Daoy (cell line): Measurements from ENCODE around the gene AKIRIN2. TPM values are rescaled to one million over a fixed set of nuclear protein-coding genes. Genes with fewer than 3 reads are reported as not detected.
"Not testable (repeated sequence)": the region's sequence is repeated elsewhere in the genome, so short reads cannot be mapped to it uniquely, and the experiment has no call there.

Source experiments
- DNase-seq: peaks from one replicate; pipeline ENCODE4 v3.0.0-alpha.2; 2015; ENCODE audit warnings: low read depth
- total RNA-seq: library from RNA; depleted of rRNA; stranded (reverse); fragments of >200 nt; shearing (Covaris generic); gene quantifications from 2 replicates; pipeline ENCODE4 v1.2.3, GENCODE V29; 2014

Gene AKIRIN2
- total RNA-seq, 1 experiment from 2014 or later: 15.6 TPM

DNA sequence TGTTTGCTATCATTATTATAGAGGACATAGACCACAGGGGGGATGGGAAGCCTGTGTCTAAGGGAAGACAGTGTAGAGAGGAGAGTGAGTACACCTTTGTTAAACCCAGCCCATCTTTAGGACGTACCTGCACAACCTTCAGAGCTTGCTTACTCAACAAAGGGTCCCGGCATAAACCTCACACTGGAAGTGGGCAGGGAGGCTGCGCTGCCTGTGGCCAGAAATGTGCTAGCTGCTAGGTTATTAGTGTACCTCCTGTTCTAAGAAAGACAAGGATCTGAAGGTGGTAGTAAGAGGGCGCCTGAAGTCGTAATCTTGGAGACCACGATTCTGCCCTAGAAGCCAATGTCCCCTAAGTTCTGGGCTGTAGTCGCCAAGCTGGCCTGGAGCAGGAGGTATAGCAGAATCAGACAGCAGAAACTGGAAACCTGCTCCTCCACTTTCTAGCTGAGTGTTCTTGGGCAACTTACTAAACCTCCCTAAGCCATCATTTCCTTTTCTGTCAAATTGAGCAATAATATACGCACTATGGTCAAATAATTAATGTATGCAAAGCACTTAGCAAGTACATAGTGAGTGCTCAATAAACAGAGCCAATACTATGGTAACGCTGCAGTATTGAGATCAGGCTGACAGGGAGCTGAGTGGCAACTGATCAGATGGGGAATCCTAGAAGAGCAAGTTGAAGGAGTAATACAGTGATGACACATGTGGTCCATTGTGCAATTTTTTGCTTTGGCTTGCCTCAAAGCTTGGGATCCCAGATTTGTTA, 16.8 kb upstream of the AKIRIN2 start:
- DNase-seq: no peak

DNA sequence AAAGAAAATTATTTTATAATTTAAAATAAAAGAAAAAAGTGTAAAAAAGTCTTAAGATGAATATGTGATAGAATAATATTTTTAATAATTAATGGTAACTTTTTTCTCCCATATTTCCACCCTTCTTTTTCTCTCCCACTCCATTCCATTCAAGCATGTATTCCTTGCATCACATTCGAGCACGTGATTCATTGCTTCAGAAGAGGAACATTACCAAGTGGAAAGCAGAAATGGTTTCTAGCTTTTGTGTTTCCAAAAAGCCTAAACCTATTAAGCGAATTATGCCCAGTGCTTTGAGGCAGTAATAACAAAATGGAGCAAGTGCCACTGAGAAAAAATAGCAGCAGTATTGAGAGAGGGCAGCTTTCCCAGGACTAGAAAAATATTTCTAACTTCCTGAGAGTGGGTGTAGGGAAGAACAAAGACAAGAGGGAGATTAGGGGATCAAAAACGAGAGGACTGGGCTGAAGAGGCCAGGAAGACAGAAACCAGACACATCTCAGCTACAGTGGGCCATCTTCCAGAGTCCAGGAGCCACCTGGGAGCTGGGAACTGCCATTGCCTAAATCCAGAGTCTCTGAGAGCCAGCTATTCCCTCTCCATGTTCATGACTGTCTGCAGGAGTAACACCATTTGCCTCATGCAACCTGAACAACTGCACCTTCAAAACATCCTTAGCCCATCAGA, 15.0 kb upstream of the AKIRIN2 start:
- no peak for DNase-seq

DNA sequence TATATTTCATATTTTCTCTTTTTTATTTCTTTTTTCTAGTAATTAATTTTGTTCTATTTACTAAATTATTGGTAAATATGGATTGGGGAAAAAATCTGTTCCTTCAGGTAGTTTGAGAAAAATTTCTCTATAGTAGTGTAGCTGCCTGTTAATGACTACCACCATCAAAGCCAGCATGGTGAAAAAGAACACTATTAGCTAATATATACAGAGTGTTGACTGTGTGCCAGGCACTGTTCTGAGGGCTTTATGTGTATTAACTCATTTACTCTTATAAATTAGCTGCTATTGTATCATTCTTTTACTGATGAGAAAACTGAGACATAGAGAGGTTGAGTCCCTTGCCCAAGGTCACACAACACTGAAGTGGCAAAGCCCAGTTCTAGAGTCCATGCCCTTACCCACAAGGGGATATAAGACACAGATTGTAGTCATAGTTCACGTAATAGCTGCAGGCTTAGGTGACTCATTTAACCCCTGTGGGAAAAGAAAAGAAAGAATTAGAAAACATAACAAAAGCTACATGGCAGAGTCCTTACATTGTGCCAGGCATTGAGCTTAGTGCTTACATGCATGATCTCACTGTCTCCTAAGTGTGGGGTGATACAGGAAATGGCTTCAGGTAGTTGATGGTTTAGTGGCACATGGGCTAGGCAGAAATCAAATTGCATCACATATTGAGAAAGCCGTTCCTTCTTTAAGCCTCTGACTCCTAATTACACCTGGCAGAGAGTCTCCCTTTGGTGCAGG, 12.2 kb upstream of the AKIRIN2 start:
- DNase-seq: peak; percentile 81

DNA sequence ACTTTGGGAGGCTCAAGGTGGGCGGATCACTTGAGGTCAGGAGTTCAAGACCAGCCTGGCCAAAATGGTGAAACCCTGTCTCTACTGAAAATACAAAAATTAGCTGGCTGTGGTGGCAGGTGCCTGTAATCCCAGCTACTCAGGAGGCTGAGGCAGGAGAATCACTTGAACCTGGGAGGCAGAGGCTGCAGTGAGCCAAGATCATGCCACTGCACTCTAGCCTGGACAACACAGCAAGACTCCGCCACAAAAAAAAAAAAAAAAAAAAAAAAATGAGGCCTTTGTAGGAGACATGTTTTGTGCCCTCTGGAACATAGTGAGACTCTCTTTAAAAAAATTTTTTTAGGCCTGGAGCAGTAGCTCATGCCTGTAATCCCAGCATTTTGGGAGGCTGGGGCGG, 10.7 kb upstream of the AKIRIN2 start:
- not testable (repeated sequence) for DNase-seq

DNA sequence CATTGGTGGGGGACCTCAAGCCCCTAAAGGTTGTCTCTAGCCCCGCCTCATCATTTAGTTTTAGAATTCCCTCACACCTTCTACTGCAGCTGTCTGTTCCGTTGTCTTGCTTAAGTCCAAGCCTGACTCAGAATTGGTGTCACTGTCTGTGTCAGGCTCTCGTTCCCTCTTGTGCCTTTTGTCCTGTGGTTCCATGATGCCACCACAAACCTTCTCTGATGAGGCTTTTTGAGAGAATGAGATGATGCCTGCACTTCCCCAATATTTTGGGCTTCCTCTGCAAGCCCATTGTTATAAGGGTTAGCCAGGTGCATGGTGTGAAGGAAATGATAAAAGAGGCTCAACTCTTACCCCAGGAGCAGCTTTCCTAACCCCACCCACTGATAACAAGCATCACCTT, 8.1 kb upstream of the AKIRIN2 start:
- DNase-seq: no peak

DNA sequence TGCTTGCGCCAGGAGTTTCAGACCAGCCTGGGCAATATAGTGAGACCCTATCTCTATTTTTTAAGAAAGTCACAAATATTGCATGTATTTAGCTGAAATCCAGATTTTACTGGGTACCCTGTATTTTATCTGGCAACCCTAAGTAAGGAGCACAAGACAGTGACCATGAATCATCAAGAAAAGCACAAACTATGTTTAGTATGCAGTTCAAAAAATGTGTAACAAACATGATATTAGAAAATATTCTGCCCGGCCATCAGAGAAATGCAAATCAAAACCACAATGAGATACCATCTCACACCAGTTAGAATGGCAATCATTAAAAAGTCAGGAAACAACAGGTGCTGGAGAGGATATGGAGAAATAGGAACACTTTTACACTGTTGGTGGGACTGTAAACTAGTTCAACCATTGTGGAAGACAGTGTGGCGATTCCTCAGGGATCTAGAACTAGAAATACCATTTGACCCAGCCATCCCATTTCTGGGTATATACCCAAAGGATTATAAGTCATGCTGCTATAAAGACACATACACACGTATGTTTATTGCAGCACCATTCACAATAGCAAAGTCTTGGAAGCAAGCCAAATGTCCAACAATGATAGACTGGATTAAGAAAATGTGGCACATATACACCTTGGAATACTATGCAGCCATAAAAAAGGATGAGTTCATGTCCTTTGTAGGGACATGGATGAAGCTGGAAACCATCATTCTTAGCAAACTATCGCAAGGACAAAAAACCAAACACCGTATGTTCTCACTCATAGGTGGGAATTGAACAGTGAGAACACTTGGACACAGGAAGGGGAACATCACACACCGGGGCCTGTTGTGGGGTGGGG, 6.8 kb upstream of the AKIRIN2 start:
- DNase-seq: not testable (repeated sequence)

- DNase-seq: no peak
Measured at GRCh38 chr6:87706187-87706966, 4.3 kb upstream of the AKIRIN2 start.

DNA sequence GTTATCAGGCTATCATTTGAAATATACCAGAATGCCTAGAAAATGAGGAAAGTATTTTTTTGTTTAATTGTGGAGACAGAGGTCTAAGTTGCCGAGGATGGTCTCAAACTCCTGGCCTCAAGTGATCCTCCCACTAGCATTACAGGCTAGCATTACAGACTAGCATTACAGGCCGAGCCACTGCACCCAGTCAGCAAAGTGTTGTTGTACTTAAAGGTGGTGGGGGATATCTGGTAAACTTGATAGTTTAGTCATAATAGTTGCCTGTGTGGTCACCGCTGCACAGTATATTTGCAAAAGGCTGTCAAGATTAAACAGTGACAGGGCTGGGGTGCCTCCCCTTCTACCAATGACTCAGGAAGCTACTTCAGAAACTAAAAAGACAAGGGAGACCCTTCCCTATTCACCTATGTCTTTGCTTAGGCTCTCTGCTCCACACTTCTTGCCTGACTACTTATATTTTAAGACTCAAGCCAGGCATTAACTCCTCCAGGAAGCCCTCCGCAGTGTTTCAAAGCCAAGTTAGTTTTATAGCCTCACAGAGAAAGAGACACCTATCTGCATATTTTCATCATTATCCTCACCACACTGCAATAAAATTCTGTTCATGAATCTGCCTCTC, 3.1 kb upstream of the AKIRIN2 start:
- peak; percentile 55 for DNase-seq

DNA sequence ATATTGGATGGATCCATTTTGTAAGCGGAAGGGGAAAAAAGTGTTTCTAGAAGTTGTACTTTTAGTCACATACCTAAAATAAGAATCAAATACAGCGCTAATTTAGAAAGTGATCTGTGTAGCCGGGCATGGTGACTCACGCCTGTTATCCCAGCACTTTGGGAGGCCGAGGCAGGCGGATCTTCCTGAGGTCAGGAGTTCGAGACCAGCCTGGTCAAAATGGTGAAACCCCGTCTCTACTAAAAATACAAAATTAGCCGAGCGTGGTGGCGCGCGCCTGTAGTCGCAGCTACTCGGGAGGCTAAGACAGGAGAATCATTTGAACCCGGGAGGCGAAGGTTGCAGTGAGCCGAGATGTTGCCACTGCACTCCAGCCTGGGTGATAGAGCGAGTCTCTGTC, 1.0 kb upstream of the AKIRIN2 start:
- DNase-seq: peak; percentile 16

DNA sequence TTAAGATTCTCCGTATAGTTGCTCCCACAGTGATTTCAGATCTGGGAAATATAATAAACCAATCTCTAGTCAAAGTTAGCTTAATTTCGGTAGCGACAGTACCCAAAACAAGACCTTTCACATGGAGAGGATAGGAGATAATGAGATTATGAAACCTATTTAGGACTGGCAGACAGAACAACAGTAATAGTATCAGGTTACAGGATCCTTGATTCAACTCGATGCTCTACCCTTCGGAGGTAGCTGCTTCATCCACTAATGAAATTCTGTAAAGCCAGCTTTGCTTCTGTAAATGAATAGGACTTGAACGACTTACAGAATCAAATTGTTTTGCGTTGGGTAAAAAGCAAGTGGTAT, 534 bp upstream of the AKIRIN2 start:
- DNase-seq: peak; percentile 42

DNA sequence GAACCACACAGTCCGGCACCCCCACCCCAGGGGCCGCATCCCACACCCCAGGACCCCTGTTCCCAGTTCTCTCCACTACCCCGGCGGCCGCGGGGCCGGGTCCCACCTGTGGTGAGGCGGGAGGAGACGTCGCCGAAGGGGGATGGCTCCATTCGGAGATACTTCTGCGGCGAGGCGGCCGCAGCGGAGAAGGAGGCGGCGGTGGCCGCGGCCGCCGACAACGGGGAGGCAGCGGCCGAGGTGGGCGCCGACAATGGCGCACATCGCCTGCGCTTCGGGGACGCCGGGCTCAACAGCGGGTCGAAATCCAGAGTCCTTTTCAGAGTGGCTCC, 723 bp downstream of the AKIRIN2 start:
- no peak for DNase-seq

DNA sequence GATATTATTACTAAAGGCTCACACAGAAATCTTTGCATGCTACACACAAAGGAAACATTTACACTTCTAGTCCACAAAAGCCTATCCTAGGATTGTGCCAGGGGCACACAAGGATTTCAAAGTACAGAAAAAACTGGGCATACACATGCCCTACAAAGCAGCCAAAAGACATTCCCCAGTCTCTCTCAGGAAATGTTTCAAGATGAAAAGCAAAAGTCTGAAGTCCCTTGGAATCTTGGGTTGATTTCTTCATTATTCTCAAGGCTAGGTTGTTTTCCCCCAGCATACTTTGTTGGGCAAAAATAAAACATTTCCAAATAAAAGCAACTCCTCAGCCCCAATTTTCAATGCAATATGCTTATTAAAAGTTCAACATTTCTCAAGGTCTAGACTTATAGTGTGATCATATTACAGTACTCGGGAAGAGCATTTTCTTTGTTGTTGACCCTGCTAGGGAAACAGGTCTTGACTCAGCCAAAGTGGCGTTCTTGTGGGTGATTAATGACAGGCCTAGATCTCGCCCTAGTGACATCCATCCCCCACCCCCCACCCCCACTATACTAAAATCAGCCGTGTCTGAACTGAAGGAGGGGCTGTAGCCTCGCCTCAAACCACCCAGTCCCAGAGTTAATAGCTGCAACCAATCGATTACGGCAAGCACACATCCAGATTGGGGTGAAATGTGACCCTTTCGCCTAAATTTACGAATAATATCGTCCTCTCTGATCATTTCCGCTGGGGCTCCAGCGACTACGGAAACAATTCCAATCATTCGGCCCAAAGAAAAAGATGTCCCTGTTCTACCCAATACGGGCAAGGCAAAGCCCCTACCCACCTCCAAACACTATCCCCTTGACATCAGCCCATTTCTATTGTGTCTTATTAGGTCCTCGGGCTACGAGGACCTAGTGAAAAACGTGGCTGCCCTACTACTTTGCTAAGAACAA, 1.4 kb downstream of the AKIRIN2 start:
- peak; percentile 70 for DNase-seq

- no peak for DNase-seq
Measured at GRCh38 chr6:87699576-87699975, 2.5 kb downstream of the AKIRIN2 start.

GRCh38 chr6:87698547-87699006, 3.5 kb downstream of the AKIRIN2 start:
- no peak for DNase-seq

GRCh38 chr6:87697581-87698546, 4.2 kb downstream of the AKIRIN2 start:
- DNase-seq: peak; percentile 7

GRCh38 chr6:87696817-87697216, 5.2 kb downstream of the AKIRIN2 start:
- not testable (repeated sequence) for DNase-seq

- DNase-seq: no peak
Measured at GRCh38 chr6:87692086-87692485, 9.9 kb downstream of the AKIRIN2 start.

- DNase-seq: no peak
Measured at GRCh38 chr6:87690441-87690840, 11.6 kb downstream of the AKIRIN2 start.
